ENCODE data around the gene FAM13A. TPM values are rescaled to one million over a fixed set of nuclear protein-coding genes. Genes with fewer than 3 reads are reported as not detected.

The FAM13A gene
- total RNA-seq, 2 donors from 2014 or later, result 27.2 to 107 TPM

DNA sequence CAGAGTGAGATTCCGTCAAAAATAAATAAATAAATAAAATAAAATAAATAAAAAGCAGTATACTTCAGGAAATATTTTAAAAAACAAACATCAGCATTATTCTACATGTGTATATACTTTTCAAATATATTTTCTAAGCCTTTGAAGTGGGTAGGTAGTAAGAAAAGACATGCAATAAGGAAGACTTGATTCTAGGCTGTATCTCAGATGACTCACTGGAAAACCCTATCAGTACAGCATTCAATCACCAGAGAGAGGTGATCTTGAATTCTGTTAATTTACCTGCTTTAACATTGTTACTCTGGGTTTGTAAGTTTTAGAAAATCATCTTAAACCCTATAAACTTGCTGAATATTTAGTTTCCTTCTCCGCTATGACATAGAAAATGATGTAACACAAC lies 252.8 kb downstream of the FAM13A start:
- no peaks in the 10 kb centered on the region for H3K4me1 ChIP-seq (replicated peaks)

DNA sequence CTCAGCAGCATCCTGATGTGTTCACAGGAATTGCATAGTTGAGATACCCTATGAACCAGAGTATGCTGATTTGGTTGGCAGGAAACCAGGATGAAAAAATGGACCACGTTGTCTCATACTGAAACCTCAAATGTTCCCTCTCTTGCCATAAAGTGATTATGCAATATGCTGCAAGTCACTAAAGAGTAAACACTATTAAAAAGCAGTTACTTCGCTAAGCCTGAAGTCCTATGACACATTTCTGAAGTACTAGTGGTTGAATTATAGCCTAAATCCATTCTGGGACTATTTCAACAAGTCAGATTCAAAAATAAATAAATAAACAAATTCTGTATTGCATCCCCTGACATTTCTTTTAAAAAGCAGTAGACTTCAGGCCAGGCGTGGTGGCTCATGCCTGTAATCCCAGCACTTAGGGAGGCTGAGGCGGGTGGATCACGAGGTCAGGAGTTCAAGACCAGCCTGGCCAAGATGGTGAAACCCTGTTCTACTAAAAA lies 253.3 kb downstream of the FAM13A start:
- TF ChIP-seq POLR2A (IDR thresholded peaks at IDR 0.05) (no peak), POLR2AphosphoS5 (IDR thresholded peaks at IDR 0.05) (peak; percentile 95)
- TF ChIP-seq, protein P1, sequence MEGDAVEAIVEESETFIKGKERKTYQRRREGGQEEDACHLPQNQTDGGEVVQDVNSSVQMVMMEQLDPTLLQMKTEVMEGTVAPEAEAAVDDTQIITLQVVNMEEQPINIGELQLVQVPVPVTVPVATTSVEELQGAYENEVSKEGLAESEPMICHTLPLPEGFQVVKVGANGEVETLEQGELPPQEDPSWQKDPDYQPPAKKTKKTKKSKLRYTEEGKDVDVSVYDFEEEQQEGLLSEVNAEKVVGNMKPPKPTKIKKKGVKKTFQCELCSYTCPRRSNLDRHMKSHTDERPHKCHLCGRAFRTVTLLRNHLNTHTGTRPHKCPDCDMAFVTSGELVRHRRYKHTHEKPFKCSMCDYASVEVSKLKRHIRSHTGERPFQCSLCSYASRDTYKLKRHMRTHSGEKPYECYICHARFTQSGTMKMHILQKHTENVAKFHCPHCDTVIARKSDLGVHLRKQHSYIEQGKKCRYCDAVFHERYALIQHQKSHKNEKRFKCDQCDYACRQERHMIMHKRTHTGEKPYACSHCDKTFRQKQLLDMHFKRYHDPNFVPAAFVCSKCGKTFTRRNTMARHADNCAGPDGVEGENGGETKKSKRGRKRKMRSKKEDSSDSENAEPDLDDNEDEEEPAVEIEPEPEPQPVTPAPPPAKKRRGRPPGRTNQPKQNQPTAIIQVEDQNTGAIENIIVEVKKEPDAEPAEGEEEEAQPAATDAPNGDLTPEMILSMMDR (IDR thresholded peaks at IDR 0.05), result no peak
- WGBS, result 58% methylated on average over 5 of the region's 5 CpGs
- H3K4me1 ChIP-seq (replicated peaks), result no peaks in the 10 kb centered on the region
- H3K27me3 ChIP-seq (replicated peaks; ENCODE audit: insufficient read depth), result no peaks in the 10 kb centered on the region
- intact Hi-C loops (cut with DNase I), result loop anchor here (5.0 kb wide), 1 partner anchor 96 kb away; no protein-coding TSS in a partner anchor
- no peaks in the 10 kb centered on the region for H3K36me3 ChIP-seq
- no peaks in the 10 kb centered on the region for H3K9me3 ChIP-seq
- peak; percentile 76 for DNase-seq (ENCODE audit: low spot score)
- peak overlapping the region; percentile 14 to 48 for H3K27ac ChIP-seq
- H3K4me3 ChIP-seq, result no peak overlapping the region

More for the DNA sequence above, 252.8 kb downstream of the FAM13A start:
- peak overlapping the region; percentile 14 to 48 for H3K27ac ChIP-seq
- no peaks in the 10 kb centered on the region for H3K27me3 ChIP-seq (replicated peaks; ENCODE audit: insufficient read depth)
- H3K4me3 ChIP-seq, result no peak overlapping the region
- no peak for DNase-seq (ENCODE audit: low spot score)
- 94% methylated on average over 2 of the region's 2 CpGs for WGBS
- intact Hi-C loops (cut with DNase I), result loop anchor here (5.0 kb wide), 1 partner anchor 97 kb away; no protein-coding TSS in a partner anchor
- TF ChIP-seq, protein P1 (IDR thresholded peaks at IDR 0.05), result no peak
- no peak for TF ChIP-seq POLR2AphosphoS5 (IDR thresholded peaks at IDR 0.05)
- no peak for TF ChIP-seq POLR2A (IDR thresholded peaks at IDR 0.05)
- H3K36me3 ChIP-seq, result no peaks in the 10 kb centered on the region
- H3K9me3 ChIP-seq, result no peaks in the 10 kb centered on the region

DNA sequence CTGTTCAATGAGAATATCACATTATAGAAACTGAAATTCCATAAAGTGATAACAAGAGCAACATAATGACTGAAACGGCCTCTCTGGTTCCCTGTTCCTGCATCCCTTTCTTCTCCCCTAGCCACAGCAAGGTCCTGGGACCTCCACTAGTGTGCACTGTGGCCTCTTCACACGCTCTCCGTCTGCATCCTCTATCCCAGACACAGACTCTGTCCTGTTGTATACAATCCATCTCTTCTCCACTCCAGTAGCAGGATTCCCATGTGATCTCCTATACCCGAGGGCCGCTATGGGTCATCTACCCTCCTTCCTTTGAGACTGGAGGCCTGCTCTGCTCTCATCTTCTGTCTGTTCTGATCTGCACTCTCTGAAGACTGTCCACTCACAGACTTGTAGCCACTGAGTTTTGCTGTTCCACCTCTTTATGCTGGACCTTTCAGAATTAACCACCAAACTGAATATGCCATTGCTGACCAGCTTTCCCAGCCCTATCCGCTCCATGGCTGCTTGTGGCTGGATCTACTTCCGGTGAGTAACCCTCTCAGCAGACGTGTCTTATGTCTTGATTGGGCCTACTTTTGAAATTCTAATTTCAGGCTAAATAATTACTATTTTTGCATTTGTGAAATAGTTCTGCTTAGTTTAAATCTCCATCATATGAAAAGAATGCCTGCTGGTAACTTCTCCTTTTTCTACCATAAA lies 254.2 kb downstream of the FAM13A start:
- H3K27me3 ChIP-seq (replicated peaks; ENCODE audit: insufficient read depth), result no peaks in the 10 kb centered on the region
- intact Hi-C loops (cut with DNase I), result loop anchor here (5.0 kb wide), 1 partner anchor 95 kb away; no protein-coding TSS in a partner anchor
- no peaks in the 10 kb centered on the region for H3K36me3 ChIP-seq
- no peak overlapping the region for H3K4me3 ChIP-seq
- WGBS, result 90% methylated on average over 8 of the region's 8 CpGs
- no peaks in the 10 kb centered on the region for H3K9me3 ChIP-seq
- no peak for DNase-seq (ENCODE audit: low spot score)
- H3K4me1 ChIP-seq (replicated peaks), result no peaks in the 10 kb centered on the region
- no peak overlapping the region for H3K27ac ChIP-seq
- no peak for TF ChIP-seq POLR2AphosphoS5 (IDR thresholded peaks at IDR 0.05)
- TF ChIP-seq, protein P1 (IDR thresholded peaks at IDR 0.05), result no peak
- TF ChIP-seq POLR2A (IDR thresholded peaks at IDR 0.05), result no peak

DNA sequence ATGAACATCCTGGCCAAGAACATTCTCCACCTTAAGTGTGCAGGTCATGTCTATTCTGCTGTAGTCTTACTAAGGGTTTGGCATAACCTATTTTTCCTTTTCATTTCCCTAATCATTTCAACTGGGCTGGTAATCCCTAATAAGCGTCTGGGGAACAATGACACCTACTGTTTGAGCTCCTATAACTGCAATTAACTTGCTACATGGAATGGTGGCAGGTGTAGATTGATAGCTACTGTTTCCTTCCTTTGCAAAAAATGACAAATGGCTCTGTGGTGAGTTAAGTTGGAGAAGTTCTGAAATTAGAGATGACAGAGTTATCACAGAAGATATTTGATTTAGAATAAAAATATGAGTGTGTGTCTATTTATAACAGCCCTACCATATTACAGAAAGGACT lies 254.8 kb downstream of the FAM13A start:
- 66% methylated on average over 1 of the region's 1 CpG for WGBS
- Histone ChIP-seq H3K36me3 (no peaks in the 10 kb centered on the region), H3K4me3 (no peak overlapping the region), H3K9me3 (no peaks in the 10 kb centered on the region), H3K27me3 (replicated peaks; ENCODE audit: insufficient read depth) (no peaks in the 10 kb centered on the region), H3K27ac (no peak overlapping the region), H3K4me1 (replicated peaks) (no peaks in the 10 kb centered on the region)
- DNase-seq (ENCODE audit: low spot score), result no peak
- TF ChIP-seq, protein P1 (IDR thresholded peaks at IDR 0.05), result no peak
- TF ChIP-seq POLR2AphosphoS5 (IDR thresholded peaks at IDR 0.05) (no peak), POLR2A (IDR thresholded peaks at IDR 0.05) (no peak)
- intact Hi-C loops (cut with DNase I), result loop anchor here (5.0 kb wide), 1 partner anchor 95 kb away; no protein-coding TSS in a partner anchor

Measured in prostate gland (tissue), 2 donors.